Activated naive CD8-positive, alpha-beta T cell treated with anti-CD3 and anti-CD28 coated beads for 36 hours (primary cell): ENCODE measurements around the gene WIPI1. TPM values are rescaled to one million over a fixed set of nuclear protein-coding genes. Genes with fewer than 3 reads are reported as not detected.
"Not testable (repeated sequence)": the region's sequence is repeated elsewhere in the genome, so short reads cannot be mapped to it uniquely, and the experiment has no call there.

Experiments
- DNase-seq: peaks from one replicate; pipeline ENCODE4 v3.0.0; 2021
- H3K27ac Mint-ChIP-seq: one replicate; pipeline ENCODE4 v1.8.0; 2022; ENCODE audit warnings: mild to moderate bottlenecking, moderate library complexity, mixed read lengths
- H3K27me3 Mint-ChIP-seq: one replicate; pipeline ENCODE4 v1.8.0; 2022; ENCODE audit warnings: mild to moderate bottlenecking, mixed read lengths
- H3K36me3 Mint-ChIP-seq: one replicate; pipeline ENCODE4 v1.8.0; 2021; ENCODE audit warnings: mild to moderate bottlenecking, mixed read lengths
- H3K4me1 Mint-ChIP-seq: one replicate; pipeline ENCODE4 v1.8.0; 2021; ENCODE audit warnings: mixed read lengths
- H3K4me3 Mint-ChIP-seq: one replicate; pipeline ENCODE4 v1.8.0; 2022; ENCODE audit warnings: mild to moderate bottlenecking, moderate library complexity, mixed read lengths
- H3K9me3 Mint-ChIP-seq: one replicate; pipeline ENCODE4 v1.8.0; 2022; ENCODE audit warnings: mixed read lengths
- total RNA-seq, 2 experiments: library from RNA; stranded (reverse); gene quantifications; one replicate each; pipeline ENCODE4 v1.2.3, GENCODE V29; 2021

The WIPI1 gene
- total RNA-seq, 2 experiments from 2014 or later = 8.7 to 8.9 TPM

DNA sequence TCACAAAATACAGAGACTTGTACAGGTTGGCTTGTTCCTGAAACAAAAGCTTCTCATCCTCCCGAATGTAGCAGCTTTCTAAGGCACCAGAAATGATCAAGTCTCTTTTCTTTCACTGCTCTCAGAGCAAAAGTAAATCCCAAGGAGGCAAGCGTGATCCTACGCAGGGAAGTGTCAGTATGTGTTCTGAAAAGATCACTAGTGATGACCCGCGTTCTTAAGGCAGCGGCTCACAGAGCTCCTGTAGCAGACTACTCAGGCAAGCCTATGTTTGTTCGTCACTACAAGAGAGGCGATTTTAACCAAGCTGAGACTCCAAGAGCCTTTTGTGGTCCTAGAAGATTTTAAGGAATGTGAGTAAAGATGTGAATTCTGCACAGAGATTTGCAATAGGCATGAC, 34.5 kb downstream of the WIPI1 start:
- Mint-ChIP-seq H3K4me1 (no peaks in the 10 kb centered on the region), H3K27me3 (no peaks in the 10 kb centered on the region), H3K4me3 (no peak overlapping the region), H3K36me3 (no peaks in the 10 kb centered on the region), H3K27ac (no peak overlapping the region), H3K9me3 (no peaks in the 10 kb centered on the region)
- no peak for DNase-seq

DNA sequence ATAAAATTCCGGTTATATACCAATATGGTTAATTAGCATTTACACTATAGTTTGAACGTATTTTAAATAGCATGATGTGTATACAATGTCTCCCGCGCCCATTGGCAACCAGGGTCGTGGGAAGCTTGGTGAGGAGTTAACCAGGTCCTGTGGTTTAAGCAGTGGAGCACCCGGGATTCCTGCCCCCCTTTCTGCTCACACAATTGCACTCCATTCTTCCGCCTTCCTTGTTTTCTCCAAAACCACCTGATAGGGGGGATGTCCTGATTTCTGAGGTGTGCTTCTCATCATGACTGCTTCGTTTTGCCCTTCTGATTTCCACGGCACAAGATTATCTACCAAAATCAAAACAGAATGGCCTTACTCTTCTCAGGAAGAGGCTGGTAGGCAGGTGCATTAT, 35.8 kb downstream of the WIPI1 start:
- Mint-ChIP-seq H3K27me3 (no peaks in the 10 kb centered on the region), H3K36me3 (peaks cover 5% of the 10 kb centered on the region), H3K4me1 (no peaks in the 10 kb centered on the region), H3K9me3 (peaks cover 4% of the 10 kb centered on the region), H3K4me3 (no peak overlapping the region), H3K27ac (no peak overlapping the region)
- DNase-seq = no peak

DNA sequence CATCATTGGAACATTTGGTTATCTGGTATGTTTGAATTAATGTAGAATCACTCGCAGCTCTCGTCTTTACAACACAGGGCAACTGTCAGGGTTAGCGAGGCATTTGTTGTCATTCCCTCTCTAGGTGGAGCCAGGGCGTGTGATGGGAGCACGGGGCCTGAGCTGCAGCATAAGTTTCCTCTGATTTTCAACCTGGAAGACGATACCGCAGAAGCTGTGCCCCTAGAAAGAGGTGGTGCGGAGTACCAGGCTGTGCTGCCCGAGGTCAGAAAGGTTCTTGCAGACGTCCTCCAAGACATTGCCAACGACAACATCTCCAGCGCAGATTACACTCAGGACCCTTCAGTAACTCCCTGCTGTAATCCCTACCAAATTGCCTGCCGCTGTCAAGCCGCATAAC, 37.2 kb downstream of the WIPI1 start:
- no peak overlapping the region for H3K27ac Mint-ChIP-seq
- H3K36me3 Mint-ChIP-seq = peaks cover 12% of the 10 kb centered on the region
- no peak for DNase-seq
- peaks cover 7% of the 10 kb centered on the region for H3K4me1 Mint-ChIP-seq
- H3K4me3 Mint-ChIP-seq = no peak overlapping the region
- no peaks in the 10 kb centered on the region for H3K27me3 Mint-ChIP-seq
- H3K9me3 Mint-ChIP-seq = peaks cover 12% of the 10 kb centered on the region

DNA sequence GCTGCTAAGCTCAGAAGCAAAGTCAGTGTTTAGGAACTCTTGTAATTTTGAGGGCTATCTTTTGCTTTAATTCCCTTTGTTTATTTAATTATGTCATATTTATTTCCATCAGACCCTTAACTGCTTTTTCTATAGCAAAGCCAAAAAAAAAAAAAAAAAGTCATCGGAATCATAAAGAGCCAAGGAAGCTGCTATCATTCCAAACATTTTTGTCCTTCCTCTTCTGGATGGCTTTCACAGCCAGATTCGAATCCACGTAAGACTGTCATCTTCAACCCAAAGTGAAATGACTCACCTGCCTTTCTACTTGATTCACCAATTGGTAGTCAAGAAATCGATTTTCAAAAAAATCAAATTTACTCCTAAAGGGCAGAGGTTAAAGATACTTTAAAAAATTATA, 38.4 kb downstream of the WIPI1 start:
- H3K27me3 Mint-ChIP-seq = no peaks in the 10 kb centered on the region
- H3K9me3 Mint-ChIP-seq = peaks cover 15% of the 10 kb centered on the region
- H3K36me3 Mint-ChIP-seq = peaks cover 15% of the 10 kb centered on the region
- no peak overlapping the region for H3K27ac Mint-ChIP-seq
- H3K4me3 Mint-ChIP-seq = no peak overlapping the region
- peaks cover 19% of the 10 kb centered on the region for H3K4me1 Mint-ChIP-seq
- DNase-seq = no peak

DNA sequence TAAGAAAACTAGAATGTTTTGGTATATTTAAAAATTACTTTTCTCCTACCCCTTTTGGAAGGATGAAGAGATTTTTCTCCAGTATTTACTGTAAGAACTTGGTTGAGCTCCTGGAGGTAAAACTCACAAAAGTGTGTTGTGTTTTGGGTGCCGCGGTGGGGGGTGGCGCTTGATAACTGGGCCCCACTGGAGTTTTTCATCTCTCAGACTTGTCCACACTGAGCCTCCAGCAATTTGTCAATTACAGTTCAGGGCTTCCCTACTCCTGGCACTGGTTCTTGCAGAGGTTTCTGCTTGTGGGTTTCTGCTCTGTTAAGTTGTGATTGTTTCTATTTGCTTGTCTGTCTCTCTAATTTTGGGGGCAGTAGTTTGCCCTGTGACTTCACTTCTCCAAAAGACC, 40.0 kb downstream of the WIPI1 start:
- H3K9me3 Mint-ChIP-seq = peaks cover 15% of the 10 kb centered on the region
- DNase-seq = no peak
- H3K36me3 Mint-ChIP-seq = peaks cover 15% of the 10 kb centered on the region
- no peaks in the 10 kb centered on the region for H3K27me3 Mint-ChIP-seq
- no peak overlapping the region for H3K27ac Mint-ChIP-seq
- no peak overlapping the region for H3K4me3 Mint-ChIP-seq
- peaks cover 21% of the 10 kb centered on the region for H3K4me1 Mint-ChIP-seq

DNA sequence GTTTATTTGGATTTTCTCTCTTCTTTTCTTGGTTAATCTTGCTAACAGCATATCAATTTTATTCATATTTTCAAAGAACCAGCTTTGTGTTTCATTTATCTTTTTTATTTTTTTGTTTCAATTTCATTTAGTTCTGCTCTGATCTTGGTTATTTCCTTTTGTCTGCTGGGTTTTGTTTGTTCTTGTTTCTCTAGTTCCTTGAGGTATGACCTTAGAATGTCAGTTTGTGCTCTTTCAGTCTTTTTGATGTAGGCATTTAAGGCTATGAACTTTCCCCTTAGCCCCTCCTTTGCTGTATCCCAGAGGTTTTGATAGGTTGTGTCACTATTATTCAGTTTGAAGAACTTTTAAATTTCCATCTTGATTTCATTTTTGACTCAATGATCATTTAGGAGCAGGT, 42.4 kb downstream of the WIPI1 start:
- Mint-ChIP-seq H3K36me3 (peaks cover 22% of the 10 kb centered on the region), H3K27ac (peak overlapping the region; percentile 82), H3K9me3 (peaks cover 23% of the 10 kb centered on the region), H3K4me3 (peak overlapping the region; percentile 85), H3K4me1 (peaks cover 21% of the 10 kb centered on the region)
- not testable (repeated sequence) for H3K27me3 Mint-ChIP-seq, DNase-seq

DNA sequence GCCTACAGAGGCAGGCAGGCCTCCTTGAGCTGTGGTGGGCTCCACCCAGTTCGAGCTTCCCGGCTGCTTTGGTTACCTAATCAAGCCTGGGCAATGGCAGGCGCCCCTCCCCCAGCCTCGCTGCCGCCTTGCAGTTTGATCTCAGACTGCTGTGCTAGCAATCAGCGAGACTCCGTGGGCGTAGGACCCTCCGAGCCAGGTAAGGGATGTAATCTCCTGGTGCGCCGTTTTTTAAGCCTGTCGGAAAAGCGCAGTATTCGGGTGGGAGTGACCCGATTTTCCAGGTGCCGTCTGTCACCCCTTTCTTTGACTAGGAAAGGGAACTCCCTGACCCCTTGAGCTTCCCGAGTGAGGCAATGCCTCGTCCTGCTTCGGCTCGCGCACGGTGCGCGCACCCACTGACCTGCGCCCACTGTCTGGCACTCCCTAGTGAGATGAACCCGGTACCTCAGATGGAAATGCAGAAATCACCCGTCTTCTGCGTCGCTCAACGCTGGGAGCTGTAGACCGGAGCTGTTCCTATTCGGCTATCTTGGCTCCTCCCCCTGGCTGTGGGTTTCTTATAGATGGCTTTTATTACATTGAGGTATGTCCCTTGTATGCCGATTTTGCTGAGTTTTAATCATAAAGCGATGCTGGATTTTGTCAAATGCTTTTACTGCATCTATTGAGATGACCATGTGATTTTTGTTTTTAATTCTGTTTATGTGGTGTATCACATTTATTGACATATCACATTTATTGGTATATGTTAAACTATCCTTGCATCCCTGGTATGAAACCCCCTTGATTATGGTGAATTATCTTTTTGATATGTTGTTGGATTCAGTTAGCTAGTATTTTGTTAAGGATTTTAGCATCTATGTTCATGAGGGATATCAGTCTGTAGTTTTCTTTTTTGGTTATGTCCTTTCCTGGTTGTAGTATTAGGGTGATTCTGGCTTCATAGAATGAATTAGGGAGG, 43.4 kb downstream of the WIPI1 start:
- Mint-ChIP-seq H3K36me3 (peaks cover 22% of the 10 kb centered on the region), H3K27ac (peak overlapping the region; percentile 82), H3K4me3 (peak overlapping the region; percentile 85), H3K4me1 (peaks cover 21% of the 10 kb centered on the region), H3K9me3 (peaks cover 23% of the 10 kb centered on the region)
- H3K27me3 Mint-ChIP-seq = not testable (repeated sequence)
- peak; percentile 63 for DNase-seq

DNA sequence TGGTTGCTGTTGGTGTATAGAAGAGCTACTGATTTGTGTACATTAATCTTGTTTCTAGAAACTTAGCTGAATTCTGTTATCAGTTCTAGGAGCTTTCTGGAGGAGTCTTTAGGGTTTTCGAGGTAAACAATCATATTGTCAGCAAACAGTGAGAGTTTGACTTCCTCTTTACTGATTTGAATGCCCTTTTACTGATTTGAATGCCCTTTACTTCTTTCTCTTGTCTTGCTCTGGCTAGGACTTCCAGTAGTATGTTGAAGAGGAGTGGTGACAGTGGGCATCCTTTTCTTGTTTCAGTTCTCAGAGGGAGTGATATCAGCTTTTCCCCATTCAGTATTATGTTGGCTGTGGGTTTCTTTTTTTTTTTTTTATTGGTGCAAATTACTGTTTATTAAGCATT, 49.6 kb downstream of the WIPI1 start:
- not testable (repeated sequence) for H3K27me3 Mint-ChIP-seq, H3K27ac Mint-ChIP-seq, DNase-seq, H3K4me1 Mint-ChIP-seq, H3K4me3 Mint-ChIP-seq
- Mint-ChIP-seq H3K36me3 (peaks cover 36% of the 10 kb centered on the region), H3K9me3 (peaks cover 23% of the 10 kb centered on the region)

DNA sequence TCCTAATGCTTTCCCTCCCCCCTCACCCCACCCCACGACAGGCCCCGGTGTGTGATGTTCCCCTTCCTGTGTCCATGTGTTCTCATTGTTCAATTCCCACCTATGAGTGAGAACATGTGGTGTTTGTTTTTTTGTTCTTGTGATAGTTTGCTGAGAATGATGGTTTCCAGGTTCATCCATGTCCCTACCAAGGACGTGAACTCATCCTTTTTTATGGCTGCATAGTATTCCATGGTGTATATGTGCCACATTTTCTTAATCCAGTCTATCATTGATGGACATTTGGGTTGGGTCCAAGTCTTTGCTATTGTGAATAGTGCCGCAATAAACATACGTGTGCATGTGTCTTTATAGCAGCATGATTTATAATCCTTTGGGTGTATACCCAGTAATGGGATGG, 53.5 kb downstream of the WIPI1 start:
- H3K27me3 Mint-ChIP-seq, H3K27ac Mint-ChIP-seq, DNase-seq, H3K4me3 Mint-ChIP-seq: not testable (repeated sequence)
- peaks cover 17% of the 10 kb centered on the region for H3K4me1 Mint-ChIP-seq
- peaks cover 29% of the 10 kb centered on the region for H3K36me3 Mint-ChIP-seq
- peaks cover 15% of the 10 kb centered on the region for H3K9me3 Mint-ChIP-seq

DNA sequence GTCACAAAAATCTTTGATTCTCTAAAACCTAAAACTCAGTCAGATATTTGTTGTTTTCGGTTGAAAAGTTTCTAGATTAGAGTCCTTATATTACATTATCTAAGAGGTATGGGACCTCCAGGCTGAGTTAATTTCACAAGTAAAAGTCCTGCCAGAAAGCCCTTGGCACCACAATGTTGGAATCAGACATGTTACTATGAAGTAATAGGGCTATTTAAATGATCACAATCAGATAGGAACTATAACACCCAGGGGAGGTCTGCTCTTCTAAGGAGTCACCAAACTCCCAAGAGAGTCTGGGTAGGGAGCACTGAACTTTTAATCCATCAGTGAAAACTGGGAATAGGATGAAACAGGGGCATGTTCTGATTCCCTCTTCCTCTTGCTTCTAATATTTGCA, 54.2 kb downstream of the WIPI1 start:
- H3K27me3 Mint-ChIP-seq = no peaks in the 10 kb centered on the region
- no peak for DNase-seq
- peaks cover 22% of the 10 kb centered on the region for H3K4me1 Mint-ChIP-seq
- peaks cover 29% of the 10 kb centered on the region for H3K36me3 Mint-ChIP-seq
- H3K9me3 Mint-ChIP-seq = peaks cover 15% of the 10 kb centered on the region
- no peak overlapping the region for H3K27ac Mint-ChIP-seq
- no peak overlapping the region for H3K4me3 Mint-ChIP-seq

DNA sequence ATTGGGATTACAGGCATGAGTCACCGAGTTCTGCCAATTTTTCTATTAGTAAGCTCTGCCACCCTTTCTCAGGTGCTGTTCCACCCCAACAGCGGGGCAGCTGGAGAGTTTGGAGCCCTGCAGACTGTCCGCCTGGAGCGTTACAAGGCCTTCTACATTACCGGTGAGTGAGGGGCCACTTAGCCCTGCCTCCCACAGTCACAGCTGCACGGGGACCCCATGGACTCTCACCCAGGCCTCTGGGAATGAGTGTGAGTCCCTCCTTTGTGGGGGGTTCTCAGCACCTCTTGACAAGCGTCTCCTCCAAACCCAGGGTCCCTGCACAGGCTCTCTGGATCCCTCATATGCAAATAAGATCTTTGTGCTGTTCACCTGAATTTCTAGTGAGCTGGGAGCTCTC, 56.0 kb downstream of the WIPI1 start:
- no peak for DNase-seq
- H3K9me3 Mint-ChIP-seq = peaks cover 5% of the 10 kb centered on the region
- no peak overlapping the region for H3K4me3 Mint-ChIP-seq
- H3K27me3 Mint-ChIP-seq = no peaks in the 10 kb centered on the region
- H3K36me3 Mint-ChIP-seq = peaks cover 18% of the 10 kb centered on the region
- H3K27ac Mint-ChIP-seq = no peak overlapping the region
- H3K4me1 Mint-ChIP-seq = peaks cover 29% of the 10 kb centered on the region

DNA sequence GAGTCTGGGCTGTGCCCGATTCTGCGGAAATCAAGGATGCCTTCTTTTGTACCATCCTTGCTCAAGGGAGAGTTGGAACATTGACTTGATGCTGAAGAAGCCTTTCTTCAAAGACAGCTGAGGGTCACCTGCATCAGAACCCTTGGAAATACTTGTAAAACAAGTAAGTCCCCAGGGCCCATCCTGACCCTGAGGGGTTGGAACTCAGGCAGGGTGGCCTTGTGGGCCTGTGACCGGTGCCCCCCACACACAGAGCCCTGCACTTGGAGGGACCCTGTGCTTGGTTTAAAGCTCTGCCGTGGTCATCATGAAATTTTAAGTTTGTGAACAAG, 56.9 kb downstream of the WIPI1 start:
- Mint-ChIP-seq H3K4me1 (peaks cover 29% of the 10 kb centered on the region), H3K27me3 (no peaks in the 10 kb centered on the region), H3K4me3 (no peak overlapping the region), H3K9me3 (peaks cover 5% of the 10 kb centered on the region), H3K36me3 (peaks cover 18% of the 10 kb centered on the region), H3K27ac (peak overlapping the region; percentile 80)
- no peak for DNase-seq

DNA sequence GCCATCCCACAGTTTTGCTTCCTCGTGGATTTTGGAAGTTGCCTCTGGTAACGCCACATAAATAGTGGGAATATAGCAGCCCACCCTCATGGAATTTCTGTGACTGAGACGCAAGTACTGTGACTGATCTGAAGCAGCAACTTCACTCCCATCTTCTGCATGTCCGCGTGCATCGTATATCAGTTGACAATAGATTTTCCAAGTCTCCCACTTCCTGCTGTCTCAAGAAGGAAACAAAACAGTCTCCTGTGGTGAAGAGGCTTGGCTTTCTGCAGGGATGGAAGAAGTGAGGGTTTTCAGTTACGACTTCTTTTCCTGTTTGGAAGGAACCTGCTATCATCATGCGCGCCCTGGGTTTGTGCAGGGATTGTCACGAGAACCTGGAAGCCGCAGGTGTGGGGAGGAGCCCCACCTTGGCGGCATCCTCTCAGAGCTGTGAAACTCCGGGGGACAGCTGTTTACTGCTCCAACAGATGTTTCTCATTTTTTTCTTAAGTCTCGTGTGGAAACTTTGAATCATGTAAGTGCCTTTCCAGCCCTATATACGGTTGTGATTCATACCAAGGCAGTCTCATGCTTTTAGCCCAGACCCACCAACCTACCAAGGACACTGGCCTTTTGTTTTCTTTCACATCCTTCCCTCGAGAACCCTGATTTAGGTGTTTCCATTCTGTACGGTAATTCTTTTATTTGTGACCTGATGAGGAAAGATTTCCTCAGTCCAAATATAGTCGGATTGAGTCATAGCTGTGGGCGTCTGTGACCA, 57.5 kb downstream of the WIPI1 start:
- no peak overlapping the region for H3K4me3 Mint-ChIP-seq
- peak overlapping the region; percentile 80 for H3K27ac Mint-ChIP-seq
- peak; percentile 63 for DNase-seq
- no peaks in the 10 kb centered on the region for H3K27me3 Mint-ChIP-seq
- peaks cover 17% of the 10 kb centered on the region for H3K36me3 Mint-ChIP-seq
- H3K9me3 Mint-ChIP-seq = peaks cover 2% of the 10 kb centered on the region
- peaks cover 29% of the 10 kb centered on the region for H3K4me1 Mint-ChIP-seq

DNA sequence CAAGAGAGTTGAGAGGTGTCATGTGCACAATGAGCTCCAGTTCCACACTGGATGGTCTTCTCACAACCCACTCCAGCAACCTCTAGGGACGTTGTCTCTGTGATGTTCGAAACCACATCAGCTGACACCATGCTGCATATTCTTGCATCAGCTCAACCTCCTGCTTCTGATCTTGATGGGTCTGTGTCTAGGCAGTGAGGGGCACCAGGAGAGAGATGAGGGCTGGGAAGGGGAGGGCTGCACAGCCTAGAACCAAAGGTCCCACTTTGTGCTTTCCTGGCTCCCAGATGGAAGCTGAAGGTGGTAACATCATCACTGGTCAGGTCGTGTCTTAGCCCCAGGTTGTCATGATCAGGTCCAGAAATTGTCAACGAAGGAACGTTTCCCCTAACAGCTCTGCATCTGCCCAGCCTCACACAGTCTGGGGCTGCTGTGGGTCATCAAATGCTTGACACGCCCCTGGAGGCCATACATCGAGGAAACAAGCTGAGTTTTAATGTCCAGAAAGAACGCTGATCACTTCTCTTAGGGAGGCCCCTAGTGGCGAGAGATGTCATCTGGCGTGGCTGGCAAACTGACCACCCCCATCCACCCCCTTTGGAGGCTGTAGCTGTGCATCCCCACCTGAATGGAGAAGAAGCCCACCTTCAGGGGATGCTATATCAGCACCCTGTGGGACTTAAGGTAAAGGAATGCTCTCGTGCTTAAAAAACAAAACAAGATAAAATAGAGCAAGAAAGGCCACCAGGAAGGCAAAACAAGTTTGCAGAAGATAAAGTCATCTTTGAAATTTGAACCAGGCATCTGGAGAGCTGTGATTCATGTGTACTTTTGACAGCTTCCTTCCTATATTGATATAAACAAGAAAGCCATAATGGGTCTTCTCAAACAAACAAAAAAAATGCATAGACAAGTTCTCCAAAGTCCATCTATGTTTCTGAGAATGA, 58.3 kb downstream of the WIPI1 start:
- Mint-ChIP-seq H3K4me1 (peaks cover 29% of the 10 kb centered on the region), H3K27me3 (no peaks in the 10 kb centered on the region), H3K36me3 (peaks cover 14% of the 10 kb centered on the region), H3K27ac (peak overlapping the region; percentile 85), H3K9me3 (peaks cover 3% of the 10 kb centered on the region), H3K4me3 (peak overlapping the region; percentile 14)
- peak; percentile 31 for DNase-seq
